A549 (cell line): ENCODE data around the gene CXADR.
"Not testable (repeated sequence)": the region's sequence is repeated elsewhere in the genome, so short reads cannot be mapped to it uniquely, and the experiment has no call there.

Experiments
- BHLHE40 ChIP-seq: IDR thresholded peaks from 2 replicates; pipeline ENCODE4 v1.6.1; 2012; ENCODE audit warnings: low read depth, low read length, inconsistent platforms
- EHF ChIP-seq: fragments of 250-450 bp; sonication (Bioruptor Pico); IDR thresholded peaks from 2 replicates; pipeline ENCODE4 v1.5.0; 2020; ENCODE audit warnings: mild to moderate bottlenecking
- FOSB ChIP-seq: fragments of 250-450 bp; sonication (Bioruptor Pico); IDR thresholded peaks from 2 replicates; pipeline ENCODE4 v1.5.0; 2020; ENCODE audit warnings: mild to moderate bottlenecking, moderate library complexity
- JUN ChIP-seq, 2 experiments: fragments of >200 bp; sonication (Bioruptor Twin); formaldehyde crosslinking; IDR thresholded peaks; 2 replicates in 1 of 2; 3 replicates in 1 of 2; pipeline ENCODE4 v1.6.1; 2016 to 2017
- KDM5A ChIP-seq: fragments of 200-600 bp; sonication (generic); IDR thresholded peaks from 2 replicates; pipeline ENCODE4 v1.6.1; 2016; ENCODE audit warnings: antibody characterized with exemption, mild to moderate bottlenecking
- MAZ ChIP-seq: fragments of 150-350 bp; IDR thresholded peaks from 2 replicates; pipeline ENCODE4 v1.6.1; 2014; ENCODE audit warnings: antibody characterized with exemption, low read depth, low read length, borderline replicate concordance
- POLR2AphosphoS2 ChIP-seq: conservative IDR thresholded peaks from 2 replicates; pipeline ENCODE4 v1.6.1; 2012; ENCODE audit warnings: low read length, improper control_type of control experiment, inconsistent platforms
- RFX5 ChIP-seq: fragments of 450-650 bp; IDR thresholded peaks from 2 replicates; pipeline ENCODE4 v1.7.1; 2014; ENCODE audit warnings: antibody characterized with exemption, mild to moderate bottlenecking, moderate library complexity
- RNF2 ChIP-seq: fragments of 200-600 bp; sonication (generic); IDR thresholded peaks from 2 replicates; pipeline ENCODE4 v1.6.1; 2016; ENCODE audit warnings: low read depth, mild to moderate bottlenecking, antibody characterized with exemption, moderate library complexity, borderline replicate concordance
- ZC3H11A ChIP-seq: fragments of 450-650 bp; IDR thresholded peaks from 2 replicates; pipeline ENCODE4 v1.6.1; 2014; ENCODE audit warnings: antibody characterized with exemption, mild to moderate bottlenecking
- TF ChIP-seq, protein P1 (sequence below): fragments of >200 bp; sonication (Bioruptor Twin); formaldehyde crosslinking; IDR thresholded peaks from 3 replicates; pipeline ENCODE4 v1.5.1; 2016

DNA sequence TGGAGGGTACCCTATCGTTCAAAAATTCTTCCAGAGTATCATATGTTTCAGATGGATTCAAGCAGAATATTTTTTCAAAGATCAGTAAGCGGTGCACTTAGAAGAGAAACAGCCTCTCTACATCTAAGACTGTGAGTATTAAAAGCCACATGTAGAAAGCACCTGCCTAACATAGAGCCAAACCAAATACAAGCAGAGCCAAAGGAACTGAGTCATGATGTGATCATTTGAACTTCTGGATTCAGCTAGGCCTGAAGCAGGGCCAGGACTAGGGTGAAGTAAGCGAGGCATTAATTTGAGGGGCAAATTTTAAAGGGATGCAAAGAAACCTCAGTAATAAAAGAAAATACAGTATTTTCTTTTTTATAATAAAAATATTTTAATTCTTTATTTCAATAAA lies 23.3 kb upstream of the CXADR start:
- not testable (repeated sequence) for TF ChIP-seq RFX5; POLR2AphosphoS2; ZC3H11A; MAZ; RNF2; EHF (CRISPR knock-in tag); JUN (IDR thresholded peaks at IDR 0.05); KDM5A; FOSB; BHLHE40
- TF ChIP-seq, protein P1, sequence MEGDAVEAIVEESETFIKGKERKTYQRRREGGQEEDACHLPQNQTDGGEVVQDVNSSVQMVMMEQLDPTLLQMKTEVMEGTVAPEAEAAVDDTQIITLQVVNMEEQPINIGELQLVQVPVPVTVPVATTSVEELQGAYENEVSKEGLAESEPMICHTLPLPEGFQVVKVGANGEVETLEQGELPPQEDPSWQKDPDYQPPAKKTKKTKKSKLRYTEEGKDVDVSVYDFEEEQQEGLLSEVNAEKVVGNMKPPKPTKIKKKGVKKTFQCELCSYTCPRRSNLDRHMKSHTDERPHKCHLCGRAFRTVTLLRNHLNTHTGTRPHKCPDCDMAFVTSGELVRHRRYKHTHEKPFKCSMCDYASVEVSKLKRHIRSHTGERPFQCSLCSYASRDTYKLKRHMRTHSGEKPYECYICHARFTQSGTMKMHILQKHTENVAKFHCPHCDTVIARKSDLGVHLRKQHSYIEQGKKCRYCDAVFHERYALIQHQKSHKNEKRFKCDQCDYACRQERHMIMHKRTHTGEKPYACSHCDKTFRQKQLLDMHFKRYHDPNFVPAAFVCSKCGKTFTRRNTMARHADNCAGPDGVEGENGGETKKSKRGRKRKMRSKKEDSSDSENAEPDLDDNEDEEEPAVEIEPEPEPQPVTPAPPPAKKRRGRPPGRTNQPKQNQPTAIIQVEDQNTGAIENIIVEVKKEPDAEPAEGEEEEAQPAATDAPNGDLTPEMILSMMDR, result not testable (repeated sequence)
